ENCODE data around the gene ORMDL3.

Gene ORMDL3

GRCh38 chr17:39871801-39872200 is 55.6 kb downstream of the ORMDL3 start:
- no peak for DNase-seq (ENCODE audit: low spot score)

All from ecto neural progenitor cell (in vitro differentiated cells).